A549 treated with AZD9567 at 1 μM for 4 hours (cell line): ENCODE measurements around the gene GPR17. TPM values are rescaled to one million over a fixed set of nuclear protein-coding genes. Genes with fewer than 3 reads are reported as not detected.

Source experiments
- total RNA-seq: library from RNA; stranded (reverse); fragments of 200-300 nt; extraction: Qiagen RNA extraction; gene quantifications from 5 replicates; pipeline ENCODE4 v1.2.3, GENCODE V29; 2022; ENCODE audit not compliant: insufficient read depth

The GPR17 gene
- total RNA-seq: 0.06 TPM in 3 of 5 replicates, not detected in the others

GRCh38 chr2:127645395-127646291 is at the start of gene GPR17:
GPR17 (plus strand) TSS chr2:127646153; CDS start chr2:127650736, 4,583 bp downstream.

DNA sequence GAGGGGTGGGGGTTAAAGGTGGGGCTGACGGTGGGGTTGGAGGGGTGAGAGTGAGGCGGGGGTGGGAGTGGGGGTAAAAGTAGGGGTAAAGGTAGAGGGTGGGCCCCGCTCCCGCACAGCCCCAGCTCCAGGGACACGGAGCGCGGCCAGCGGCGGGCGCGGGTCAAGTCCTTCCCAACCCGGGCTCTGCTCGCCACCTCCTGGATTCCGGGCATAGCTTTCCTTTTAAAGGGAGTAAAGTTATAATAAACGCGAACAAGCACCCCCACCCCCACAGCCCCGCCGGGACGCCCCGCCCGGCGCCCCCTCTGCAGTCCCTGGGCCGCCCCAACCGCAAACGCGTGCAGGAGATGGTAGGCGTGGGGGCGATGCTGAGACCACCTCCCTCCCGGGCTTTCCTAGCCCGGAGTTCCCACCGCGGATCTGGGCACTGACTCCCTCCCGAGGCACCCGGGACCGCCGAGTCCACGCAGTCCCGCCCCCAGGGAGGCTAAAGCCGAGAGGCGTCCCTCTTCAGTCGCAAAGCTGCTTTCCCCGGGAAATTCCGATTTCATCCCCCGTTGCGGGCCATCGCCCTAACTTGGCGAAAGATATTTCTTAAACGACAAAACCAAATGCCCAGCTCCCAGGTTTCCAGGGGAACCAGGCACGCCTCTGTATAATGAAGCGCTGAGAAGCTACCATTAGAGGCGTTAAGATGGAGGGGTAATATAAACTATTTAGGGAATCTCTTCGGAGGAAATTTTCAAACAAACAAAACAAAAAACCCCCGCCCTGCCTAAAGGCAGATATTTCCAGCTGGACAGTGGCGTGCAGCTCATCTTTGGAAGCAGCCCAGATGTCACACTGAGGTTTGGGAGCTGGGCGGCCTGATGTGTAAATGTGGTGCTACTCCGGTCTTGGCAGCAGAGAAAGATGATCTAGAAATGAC is 29.6 kb downstream of the GPR17 start, which contains the start of gene LIMS2:
LIMS2 (minus strand) TSS at position 200 of the 931 bp plus-strand sequence. CDS start 506 bp downstream, outside the sequence.

GRCh38 chr2:127701193-127701650 is 55.3 kb downstream of the GPR17 start, which contains the start of gene SFT2D3:
SFT2D3 (plus strand) TSS chr2:127701497; CDS start chr2:127701529, 32 bp downstream.

Other genes starting within 250 kb of the GPR17 start
- 2.9 to 3.9 TPM (median 3.5 TPM) in 4 of 5 replicates, not detected in the other for gene PROC, start 227.7 kb upstream of the GPR17 start, total RNA-seq
- 32.2 to 37.2 TPM (median 35.9 TPM) in 5 replicates for gene IWS1, start 119.7 kb upstream of the GPR17 start, total RNA-seq
- 0.10 to 0.13 TPM (median 0.11 TPM) in 4 of 5 replicates, not detected in the other for gene MYO7B, start 110.5 kb upstream of the GPR17 start, total RNA-seq
- 2.9 to 7.1 TPM (median 5.4 TPM) in 5 replicates for gene LIMS2, start 29.4 kb downstream of the GPR17 start, total RNA-seq
- 3.9 to 6.2 TPM (median 5.7 TPM) in 5 replicates for gene SFT2D3, start 55.3 kb downstream of the GPR17 start, total RNA-seq
- gene WDR33, start 165.0 kb downstream of the GPR17 start, total RNA-seq: 21.1 to 28.2 TPM (median 27.0 TPM) in 5 replicates
- gene POLR2D, start 212.0 kb downstream of the GPR17 start, total RNA-seq: 54.6 to 82.7 TPM (median 59.7 TPM) in 5 replicates
- gene AMMECR1L, start 239.8 kb downstream of the GPR17 start, total RNA-seq: 17.2 to 21.9 TPM (median 19.2 TPM) in 5 replicates